GM19035 (cell line): ENCODE measurements around the gene CTCF.

Source experiments
- ATAC-seq: cut with Tn5 transposase; IDR thresholded peaks from one replicate; pipeline ENCODE4 v1.9.1; 2021; ENCODE audit not compliant: unreplicated experiment

Gene CTCF

DNA sequence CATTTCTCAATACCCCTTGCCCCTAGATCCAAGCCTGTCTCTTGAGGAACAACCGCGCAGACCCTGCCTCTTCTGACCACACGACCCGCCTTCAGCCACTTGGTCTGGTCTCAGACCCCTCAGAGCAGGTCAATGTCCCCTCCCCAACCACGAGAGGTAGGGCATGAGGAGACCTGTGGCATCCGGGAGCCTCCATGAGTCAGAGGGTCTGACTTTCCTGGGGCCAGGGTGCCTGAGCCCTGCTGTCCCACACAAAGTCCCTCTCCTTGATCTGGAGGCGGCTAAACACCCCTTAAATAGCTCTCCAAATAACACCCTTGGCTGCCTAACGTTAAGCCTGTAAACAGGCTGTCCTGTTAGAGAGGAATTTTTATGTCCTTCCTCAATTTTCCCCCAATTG, 87.7 kb downstream of the CTCF start:
- ATAC-seq, result no peak

DNA sequence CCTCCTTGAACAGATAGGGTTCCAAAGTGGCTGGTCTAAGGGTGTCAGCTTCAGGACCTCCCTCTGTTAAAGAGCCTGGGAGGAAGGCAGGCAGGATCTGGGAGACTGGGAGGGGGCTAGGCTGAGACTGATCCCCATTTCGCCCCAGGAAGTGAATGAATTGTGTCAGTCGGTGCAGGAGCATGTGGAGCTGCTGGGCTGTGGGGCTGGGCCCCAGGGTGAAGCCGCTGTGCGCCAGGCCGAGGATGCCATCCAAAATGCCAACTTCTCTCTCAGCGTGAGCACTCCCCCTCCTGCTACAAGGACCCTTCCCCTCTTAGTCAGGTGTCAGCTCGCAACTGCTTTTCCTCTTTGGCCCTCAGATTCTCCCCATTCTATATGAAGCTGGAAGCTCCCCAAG, 88.7 kb downstream of the CTCF start:
- no peak for ATAC-seq

DNA sequence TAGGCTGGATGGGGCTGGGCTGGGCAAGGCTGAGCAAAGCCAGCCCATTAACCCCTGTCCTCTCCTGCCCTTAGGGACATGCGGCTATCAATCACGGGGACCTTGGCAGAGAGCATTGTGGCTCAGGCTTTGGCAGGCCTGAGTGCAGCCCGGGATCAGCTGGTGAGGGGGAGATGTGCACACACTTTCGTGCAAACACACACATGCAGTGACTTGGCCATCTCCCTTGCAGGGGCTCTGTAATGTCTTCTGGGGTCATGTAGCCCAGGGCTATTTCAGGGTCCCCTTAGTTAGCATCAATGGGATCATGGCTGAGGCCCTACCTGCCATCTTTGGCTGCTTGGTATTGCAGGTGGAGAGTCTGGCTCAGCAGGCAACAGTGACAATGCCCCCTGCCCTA, 89.5 kb downstream of the CTCF start:
- no peak for ATAC-seq

DNA sequence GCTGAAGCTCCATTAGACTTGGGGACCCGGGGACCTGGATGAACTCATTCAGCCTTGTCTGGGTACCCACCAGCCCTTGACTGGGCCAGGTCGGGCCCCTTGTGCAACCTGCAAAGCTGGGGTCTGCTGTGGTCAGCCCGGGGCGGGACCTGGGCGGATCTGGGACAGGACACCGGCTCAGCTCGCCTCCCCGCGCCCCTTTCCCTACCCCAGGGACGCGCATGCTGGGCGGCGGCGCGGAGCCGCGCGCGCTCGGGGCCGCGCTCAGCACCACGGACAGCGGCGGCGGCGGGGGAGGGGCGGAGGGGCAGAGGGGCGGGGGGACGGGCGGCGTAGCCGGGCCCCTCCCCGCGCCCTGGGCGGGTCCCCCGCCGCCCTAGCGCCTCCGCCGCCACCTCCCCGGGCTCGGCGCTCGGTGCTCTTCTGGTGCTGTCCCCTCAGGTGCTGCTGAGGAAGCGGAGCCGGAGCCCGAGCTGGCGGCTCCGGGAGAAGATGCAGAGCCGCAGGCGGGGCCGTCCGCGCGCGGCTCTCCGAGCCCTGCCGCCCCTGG, 90.3 kb downstream of the CTCF start:
- ATAC-seq, result no peak

DNA sequence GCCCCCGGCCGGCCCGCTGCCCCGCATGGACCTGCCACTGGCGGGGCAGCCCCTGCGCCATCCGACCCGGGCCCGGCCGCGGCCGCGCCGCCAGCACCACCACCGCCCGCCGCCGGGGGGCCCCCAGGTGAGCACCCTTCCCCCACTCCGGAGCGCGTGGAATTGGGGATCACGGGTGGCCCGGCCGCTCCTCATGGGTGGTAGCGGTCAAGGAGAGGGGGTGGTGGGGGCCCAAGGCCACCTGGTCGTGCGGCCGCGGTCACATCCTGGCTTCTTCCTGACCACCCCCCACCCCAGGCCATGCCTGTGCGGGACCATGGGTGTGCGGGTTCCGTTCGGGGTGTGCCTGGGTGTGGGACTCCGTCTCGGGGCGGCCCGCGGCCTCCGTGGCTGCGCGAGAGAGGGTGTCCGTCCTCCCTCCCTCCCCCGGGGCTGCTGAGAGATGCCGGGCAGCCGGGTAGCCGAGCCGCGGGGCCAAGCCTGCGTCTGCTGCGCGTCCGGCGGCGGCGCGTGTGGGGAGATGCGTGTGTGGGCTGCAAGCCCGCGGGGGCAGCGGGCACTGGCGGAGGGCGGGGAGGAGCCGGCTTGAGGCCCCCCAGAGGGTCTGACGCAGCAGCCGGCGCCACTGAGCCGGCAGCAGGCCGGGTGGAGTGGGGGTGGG, 90.9 kb downstream of the CTCF start:
- no peak for ATAC-seq

DNA sequence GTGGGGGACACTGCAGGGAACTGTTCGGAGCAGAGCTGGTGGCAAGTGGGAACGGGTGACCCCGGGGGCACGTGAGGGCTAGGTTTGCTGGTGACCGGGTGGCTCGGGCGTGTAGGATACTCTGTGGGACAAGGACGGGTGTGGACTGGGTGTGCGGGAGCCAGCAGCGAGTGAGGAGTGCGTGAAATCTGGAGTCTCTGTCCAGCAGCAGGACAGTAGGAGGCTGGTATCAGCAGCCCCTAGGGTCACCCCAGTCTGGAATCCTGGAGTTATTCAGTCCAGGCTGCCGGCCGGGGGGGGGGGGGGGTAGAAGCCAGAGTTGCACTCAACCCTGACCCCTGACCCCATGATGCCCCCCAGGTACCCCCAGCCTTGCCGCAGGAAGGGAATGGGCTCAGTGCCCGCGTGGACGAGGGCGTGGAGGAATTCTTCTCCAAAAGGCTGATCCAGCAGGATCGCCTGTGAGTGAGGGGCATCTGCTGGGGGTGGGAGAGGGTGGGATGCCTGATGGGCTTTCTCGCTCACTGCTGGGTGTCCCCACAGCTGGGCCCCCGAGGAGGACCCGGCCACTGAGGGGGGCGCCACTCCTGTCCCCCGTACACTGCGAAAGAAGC, 91.6 kb downstream of the CTCF start:
- ATAC-seq, result no peak

DNA sequence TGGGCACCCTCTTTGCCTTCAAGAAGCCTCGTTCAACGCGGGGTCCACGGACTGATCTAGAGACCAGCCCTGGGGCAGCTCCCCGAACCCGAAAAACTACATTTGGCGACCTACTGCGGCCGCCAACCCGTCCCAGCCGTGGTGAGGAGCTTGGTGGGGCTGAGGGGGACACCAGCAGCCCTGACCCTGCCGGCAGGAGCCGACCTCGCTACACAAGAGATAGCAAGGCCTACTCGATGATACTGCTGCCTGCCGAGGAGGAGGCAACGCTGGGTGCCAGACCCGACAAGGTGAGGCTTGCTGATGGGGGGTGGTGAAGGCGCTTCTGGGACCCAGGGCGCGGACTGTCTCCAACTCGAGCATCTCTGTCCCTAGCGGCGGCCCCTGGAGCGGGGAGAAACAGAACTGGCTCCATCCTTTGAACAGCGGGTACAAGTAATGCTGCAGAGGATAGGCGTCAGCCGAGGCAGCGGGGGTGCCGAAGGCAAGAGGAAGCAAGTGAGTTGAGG, 92.1 kb downstream of the CTCF start:
- no peak for ATAC-seq

DNA sequence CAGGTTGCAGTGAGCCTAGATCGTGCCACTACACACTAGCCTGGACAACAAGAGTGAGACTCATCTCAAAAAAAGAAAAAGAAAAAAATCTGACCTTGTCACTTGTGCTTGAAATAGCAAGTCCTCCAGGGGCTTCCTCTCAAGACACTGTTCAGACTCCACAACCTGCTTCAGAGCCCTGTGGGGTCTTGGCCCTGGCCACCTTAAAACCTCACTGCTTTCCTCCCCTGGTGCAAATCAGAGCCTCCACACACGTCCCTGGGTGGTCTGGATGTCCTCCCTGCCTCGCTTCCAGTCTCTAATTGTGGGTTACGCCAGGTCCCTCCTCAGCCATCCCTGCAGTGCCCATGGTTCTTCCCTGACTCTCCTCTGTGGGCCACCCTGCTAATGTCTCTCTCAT, 93.0 kb downstream of the CTCF start:
- ATAC-seq, result no peak

DNA sequence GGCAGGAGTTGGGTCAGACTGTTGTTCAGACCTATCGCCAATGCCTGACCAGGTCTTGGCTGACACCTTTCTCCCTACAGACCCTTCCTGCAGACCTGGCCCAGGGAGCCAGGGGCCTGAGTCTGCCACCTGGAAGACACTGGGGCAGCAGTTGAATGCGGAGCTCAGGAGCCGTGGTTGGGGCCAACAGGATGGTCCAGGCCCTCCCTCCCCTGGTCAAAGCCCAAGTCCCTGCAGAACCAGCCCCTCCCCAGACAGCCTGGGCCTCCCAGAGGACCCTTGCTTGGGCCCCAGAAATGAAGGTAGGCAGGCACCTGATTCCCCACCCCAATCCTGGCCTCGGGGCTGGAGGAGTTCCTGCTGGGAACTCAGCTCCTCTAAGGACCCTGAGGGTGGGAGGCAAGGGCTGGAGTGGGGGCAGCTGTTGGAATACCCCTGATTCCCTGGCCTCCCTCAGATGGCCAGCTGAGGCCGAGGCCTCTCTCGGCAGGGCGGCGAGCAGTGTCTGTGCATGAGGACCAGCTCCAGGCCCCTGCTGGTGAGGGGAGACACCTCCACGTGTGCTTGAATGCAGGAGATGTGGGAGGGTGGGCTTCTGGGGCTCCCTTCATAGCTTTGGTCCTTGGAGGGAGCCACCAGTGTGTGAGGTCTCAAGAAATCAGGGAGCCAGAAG, 94.2 kb downstream of the CTCF start:
- ATAC-seq, result no peak

DNA sequence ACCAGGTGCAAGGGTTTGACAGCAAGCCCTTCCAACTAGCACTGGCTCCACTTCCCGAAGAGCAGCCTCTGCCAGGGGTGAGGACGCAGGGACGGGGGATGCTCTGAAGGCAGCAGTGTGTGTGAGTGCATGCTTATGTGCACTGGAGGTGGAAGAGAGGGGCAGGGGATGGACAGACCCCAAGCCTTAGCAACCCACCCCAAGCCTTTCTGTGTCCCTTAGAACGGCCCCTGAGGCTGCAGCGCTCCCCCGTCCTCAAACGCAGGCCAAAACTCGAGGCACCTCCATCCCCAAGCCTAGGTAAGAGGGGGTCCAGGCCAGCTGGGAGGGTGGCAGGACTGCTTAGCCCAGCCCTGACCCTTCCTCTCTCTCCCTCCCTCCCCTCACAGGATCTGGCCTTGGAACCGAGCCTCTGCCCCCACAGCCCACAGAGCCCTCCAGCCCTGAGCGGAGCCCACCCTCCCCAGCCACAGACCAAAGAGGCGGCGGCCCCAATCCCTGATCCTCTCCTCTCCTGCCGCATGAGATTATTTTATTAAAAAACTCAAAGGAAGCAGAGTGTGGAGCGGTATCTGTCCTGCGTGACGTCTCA, 94.8 kb downstream of the CTCF start:
- ATAC-seq, result no peak

DNA sequence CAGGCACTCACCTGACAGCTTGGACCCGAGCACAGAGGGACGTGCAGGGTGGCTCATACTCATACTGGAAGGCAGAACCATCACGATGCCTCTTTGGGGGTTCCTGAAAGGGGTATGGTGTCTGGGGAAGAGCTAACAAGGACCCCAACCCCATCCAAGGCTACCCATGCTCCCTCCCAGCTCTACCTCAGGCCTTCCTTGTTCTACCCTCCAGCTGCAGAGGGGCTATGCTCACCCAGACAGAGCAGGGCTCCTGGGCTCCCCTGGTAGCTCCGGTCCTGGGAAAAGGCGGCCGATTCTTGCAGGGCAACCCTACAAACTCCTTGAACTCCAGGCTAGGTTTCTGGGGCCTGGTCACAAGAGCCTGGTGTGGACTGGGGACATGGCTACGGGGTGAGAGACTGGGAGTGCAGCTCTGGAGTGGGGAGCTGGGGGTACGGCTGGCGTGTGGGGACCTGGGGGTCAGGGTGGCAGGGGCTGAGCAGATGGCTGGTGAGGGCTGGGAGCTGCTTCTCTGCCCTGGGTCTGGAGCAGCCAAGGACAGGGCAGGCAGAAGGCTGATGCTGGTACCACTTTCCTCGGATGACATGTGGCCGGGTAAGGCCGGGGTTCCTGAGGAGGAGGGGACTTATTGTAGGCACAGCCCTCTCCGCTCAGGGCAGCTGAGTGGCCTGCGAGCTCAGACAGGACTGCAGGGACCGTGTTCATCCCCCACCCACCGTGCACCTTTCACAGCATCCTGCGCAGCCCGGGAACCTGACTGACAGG, 95.6 kb downstream of the CTCF start:
- ATAC-seq, result no peak

DNA sequence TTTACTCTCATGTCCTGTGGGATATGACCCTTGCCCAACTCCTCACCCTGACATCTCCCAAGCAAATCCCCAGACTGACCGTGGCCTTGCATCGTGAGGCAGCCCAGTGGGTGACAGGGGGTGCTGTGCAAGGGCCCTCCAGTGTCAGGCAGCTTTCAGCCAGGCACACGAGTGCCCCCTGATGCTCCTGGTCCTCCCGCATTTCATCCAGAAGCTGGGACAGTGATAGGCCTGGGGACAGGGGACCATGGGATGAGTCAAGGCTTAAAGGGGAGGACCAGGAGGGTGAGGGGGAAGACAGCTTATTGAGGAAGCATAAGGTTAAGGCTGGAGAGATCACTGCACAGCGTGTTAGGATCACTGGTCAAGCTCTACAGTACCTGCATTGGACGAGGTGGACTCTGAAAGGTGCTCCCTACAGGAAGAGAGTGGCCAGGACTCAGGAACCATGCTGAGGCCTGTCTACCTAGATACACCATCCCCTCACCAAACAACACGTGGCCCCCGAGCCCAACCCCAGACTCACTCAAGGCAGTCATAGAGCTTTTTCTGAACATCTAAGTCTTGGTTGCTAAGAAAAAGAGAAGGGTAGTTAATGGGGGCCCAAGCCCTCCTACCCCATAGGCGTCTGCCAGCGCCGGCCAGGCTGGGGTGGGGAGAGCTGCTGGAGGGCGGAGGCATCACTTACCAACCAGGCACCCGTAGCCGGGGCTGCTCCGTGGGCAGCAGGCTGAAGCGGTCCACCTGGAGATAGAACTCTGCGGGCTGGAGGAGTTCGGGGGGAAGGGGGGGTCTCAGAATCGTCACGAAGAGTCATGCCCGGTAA, 96.7 kb downstream of the CTCF start:
- ATAC-seq, result no peak

DNA sequence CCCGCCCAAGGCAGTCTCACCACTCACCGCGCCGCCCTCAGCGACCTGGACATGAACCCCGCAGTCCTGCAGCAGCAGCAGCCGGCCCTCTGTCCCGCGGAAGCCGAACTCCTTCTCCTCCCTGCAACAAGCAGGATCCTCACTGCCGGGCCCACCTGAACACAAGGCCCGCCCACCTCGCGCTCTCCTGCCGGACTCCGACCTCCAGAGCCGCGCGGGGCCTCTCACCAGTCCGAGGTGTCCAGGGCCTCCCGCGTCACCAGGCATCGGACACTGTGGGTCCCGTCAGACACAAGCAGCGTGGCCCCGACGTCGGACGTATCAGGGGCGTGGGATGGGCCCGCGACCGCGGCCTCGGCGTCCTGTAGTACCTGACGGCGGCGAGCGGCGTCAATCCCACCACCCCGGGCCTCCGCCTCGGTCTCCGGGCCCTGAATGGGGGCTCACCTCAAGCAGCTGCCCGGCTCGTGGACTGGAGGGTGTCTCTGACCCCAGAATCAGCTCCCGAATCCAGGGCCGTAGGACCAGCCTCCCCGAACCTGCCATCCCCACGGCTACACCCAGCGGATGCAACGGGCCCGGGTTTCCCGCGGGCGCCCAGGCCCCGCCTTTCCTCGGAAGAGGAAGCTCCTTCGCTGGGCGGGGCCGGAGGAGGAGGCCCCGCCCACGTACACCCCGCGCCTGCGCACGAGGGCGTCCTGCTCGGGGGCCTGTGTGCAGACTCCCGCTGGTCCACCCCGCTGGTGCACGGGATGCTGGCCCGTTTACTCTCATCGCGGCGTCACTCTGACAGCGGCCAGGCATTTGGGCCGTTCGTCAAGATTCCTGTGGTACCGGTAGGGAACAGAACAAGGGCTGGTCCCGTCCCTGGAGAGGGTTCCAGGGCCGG, 97.6 kb downstream of the CTCF start, which contains the start of gene ACD:
ACD (minus strand) TSS at position 586 of the 889 bp plus-strand sequence; CDS start at position 546, 40 bp downstream.
- ATAC-seq, result peak; percentile 53

DNA sequence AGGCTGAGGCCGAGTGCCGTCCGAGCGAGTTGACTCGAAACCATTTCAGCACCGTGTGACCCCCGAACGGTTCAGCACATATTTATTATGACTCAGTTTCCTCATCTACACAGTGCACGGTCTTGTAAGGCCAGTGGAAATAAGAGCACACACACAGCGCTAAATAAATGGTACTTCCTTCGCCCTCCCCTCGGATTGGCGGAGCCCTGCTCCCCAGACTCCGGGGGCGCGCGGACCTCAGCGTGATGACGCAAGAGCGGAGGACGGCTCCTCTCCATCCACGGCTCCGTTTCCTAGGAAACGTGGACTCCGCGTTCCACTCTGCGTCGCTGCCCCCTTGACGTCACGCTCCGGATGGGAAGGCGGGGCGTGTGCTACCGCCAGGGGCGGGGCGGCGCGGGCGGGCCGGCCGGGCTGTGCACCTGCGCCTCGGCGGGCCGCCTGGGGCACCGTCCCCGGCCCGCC, 98.3 kb downstream of the CTCF start, which contains the start of gene PARD6A:
PARD6A (plus strand) TSS at position 397 of the 465 bp plus-strand sequence. CDS start 79 bp downstream, outside the sequence.
- peak; percentile 78 for ATAC-seq

DNA sequence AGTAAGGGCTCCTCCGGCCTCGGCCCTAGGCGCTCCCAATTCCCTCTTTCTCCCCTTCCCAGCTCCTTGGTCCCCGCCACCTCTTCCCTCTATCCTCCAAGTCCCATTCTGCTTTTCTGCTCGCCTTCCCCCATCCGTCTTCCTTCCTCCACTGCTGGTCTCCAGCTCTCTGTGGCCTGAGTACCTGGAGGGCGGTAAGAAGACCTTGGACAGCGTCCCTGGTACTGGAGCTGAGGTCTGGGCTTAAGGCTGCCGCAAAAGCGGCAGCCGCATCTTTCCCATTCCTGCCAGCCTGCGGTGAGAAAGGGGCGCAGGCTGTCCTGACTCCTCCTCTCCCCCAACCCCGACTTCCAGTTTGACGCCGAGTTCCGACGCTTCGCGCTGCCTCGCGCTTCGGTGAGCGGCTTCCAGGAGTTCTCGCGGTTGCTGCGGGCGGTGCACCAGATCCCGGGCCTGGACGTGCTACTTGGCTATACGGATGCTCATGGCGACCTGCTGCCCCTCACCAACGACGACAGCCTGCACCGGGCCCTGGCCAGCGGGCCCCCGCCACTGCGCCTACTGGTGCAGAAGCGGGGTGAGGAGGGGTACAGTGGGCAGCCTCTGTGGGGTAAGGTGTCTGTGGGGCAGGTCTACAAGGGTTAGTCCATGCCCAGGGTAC, 98.9 kb downstream of the CTCF start:
- peak; percentile 1 for ATAC-seq

DNA sequence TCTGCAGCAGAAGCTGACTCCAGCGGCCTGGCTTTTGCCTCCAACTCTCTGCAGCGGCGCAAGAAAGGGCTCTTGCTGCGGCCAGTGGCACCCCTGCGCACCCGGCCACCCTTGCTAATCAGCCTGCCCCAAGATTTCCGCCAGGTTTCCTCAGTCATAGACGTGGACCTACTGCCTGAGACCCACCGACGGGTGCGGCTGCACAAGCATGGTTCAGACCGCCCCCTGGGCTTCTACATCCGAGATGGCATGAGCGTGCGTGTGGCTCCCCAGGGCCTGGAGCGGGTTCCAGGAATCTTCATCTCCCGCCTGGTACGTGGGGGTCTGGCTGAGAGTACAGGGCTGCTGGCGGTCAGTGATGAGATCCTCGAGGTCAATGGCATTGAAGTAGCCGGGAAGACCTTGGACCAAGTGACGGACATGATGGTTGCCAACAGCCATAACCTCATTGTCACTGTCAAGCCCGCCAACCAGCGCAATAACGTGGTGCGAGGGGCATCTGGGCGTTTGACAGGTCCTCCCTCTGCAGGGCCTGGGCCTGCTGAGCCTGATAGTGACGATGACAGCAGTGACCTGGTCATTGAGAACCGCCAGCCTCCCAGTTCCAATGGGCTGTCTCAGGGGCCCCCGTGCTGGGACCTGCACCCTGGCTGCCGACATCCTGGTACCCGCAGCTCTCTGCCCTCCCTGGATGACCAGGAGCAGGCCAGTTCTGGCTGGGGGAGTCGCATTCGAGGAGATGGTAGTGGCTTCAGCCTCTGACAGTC, 99.7 kb downstream of the CTCF start:
- no peak for ATAC-seq

DNA sequence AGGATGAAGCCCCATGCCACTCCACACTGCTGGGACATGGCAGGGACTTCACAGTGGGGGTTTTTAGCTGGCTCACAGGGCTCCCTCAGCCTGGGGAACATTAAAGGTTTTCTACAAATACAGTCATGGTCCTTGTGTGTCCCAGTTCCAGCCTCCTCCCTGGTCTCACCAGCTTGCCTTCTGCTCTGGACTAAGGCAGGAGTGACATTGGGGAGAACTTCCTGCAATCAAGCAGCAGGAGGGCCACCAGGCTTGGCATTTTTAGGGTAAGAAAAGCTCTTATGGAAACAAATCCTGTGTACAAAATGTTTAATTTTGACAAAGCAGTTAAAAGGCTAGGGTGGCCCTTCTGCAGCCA, 100.3 kb downstream of the CTCF start:
- ATAC-seq, result no peak
